SK-N-MC (cell line): Measurements from ENCODE around the gene ZEB2.

ENCODE experiments used
- EZH2 ChIP-seq: fragments of 200-600 bp; sonication (generic); IDR thresholded peaks from one replicate; pipeline ENCODE4 v1.6.1; 2017; ENCODE audit warnings: antibody characterized with exemption
- POLR2AphosphoS5 ChIP-seq: IDR thresholded peaks from 2 replicates; pipeline ENCODE4 v1.6.1; 2012; ENCODE audit warnings: mild to moderate bottlenecking, low read depth, low read length, borderline replicate concordance

DNA sequence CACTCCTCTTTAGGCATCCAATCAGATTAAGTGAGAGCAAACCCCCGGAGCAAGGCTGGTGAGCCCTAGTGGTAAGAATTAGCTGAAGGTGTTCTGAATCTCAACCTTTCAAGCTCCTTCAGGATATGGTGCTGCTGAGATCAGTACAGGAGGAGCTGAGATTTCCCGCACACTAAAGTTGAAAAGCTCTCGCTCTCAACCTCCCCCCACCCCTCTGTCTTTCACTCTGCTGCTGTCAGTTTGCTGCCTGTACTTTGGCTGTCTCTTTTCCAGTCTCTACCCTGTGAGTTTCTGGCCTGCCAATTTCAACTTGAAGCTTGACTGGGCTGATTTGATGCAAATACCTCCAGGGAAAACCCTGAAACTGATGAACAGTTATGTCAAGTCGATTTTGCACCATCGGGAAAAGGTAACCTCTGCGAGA lies 15.7 kb downstream of the ZEB2 start:
- TF ChIP-seq EZH2 (no peak), POLR2AphosphoS5 (no peak; the same call in 1 of the 2 replicates)
